OCI-LY1 (cell line): ENCODE measurements around the gene SDK2.

Experiments used
- H2AFZ ChIP-seq: fragments of 200-600 bp; sonication (generic), shearing (Covaris generic); 2 replicates; pipeline ENCODE4 v1.6.0; 2014; ENCODE audit warnings: antibody characterized with exemption, mild to moderate bottlenecking, low read length
- H3F3A ChIP-seq: fragments of 200-600 bp; sonication (generic), shearing (Covaris generic); 2 replicates; pipeline ENCODE4 v1.6.0; 2014; ENCODE audit warnings: mild to moderate bottlenecking, antibody characterized with exemption, low read length, moderate library complexity; ENCODE audit not compliant: insufficient read depth
- H3K27ac ChIP-seq: fragments of 200-600 bp; sonication (generic); 2 replicates; pipeline ENCODE4 v1.5.1; 2014; ENCODE audit warnings: low read length, mixed run types, mild to moderate bottlenecking, low read depth; ENCODE audit not compliant: poor library complexity, severe bottlenecking
- H3K27me3 ChIP-seq: fragments of 200-600 bp; sonication (generic); 2 replicates; pipeline ENCODE4 v1.6.0; 2014; ENCODE audit warnings: antibody characterized with exemption, mild to moderate bottlenecking, low read length, moderate library complexity; ENCODE audit not compliant: insufficient read depth
- H3K36me3 ChIP-seq: fragments of 200-600 bp; sonication (generic); 2 replicates; pipeline ENCODE4 v1.6.1; 2014; ENCODE audit warnings: mild to moderate bottlenecking, antibody characterized with exemption, low read length, moderate library complexity, mixed read lengths; ENCODE audit not compliant: insufficient read depth
- H3K4me1 ChIP-seq: fragments of 200-600 bp; sonication (generic); 2 replicates; pipeline ENCODE4 v1.5.1; 2014; ENCODE audit warnings: mild to moderate bottlenecking, low read length, moderate library complexity; ENCODE audit not compliant: insufficient read depth, severe bottlenecking
- H3K4me2 ChIP-seq: fragments of 200-600 bp; sonication (generic), shearing (Covaris generic); 2 replicates; pipeline ENCODE4 v1.6.1; 2014; ENCODE audit warnings: low read length
- H3K4me3 ChIP-seq: fragments of 200-600 bp; sonication (generic); 2 replicates; pipeline ENCODE4 v1.5.1; 2014; ENCODE audit warnings: low read length, low read depth, mild to moderate bottlenecking, mixed read lengths; ENCODE audit not compliant: poor library complexity, severe bottlenecking
- H3K79me2 ChIP-seq: fragments of 200-600 bp; shearing (Covaris generic); 2 replicates; pipeline ENCODE4 v1.6.1; 2016; ENCODE audit warnings: mixed run types, low read length, mixed read lengths; ENCODE audit not compliant: insufficient read depth
- H3K9ac ChIP-seq: fragments of 200-600 bp; sonication (generic), shearing (Covaris generic); 2 replicates; pipeline ENCODE4 v1.6.1; 2014; ENCODE audit warnings: mild to moderate bottlenecking, low read length, mixed read lengths
- H3K9me2 ChIP-seq: fragments of 200-600 bp; sonication (generic), shearing (Covaris generic); 2 replicates; pipeline ENCODE4 v1.6.1; 2014; ENCODE audit warnings: low read depth, mild to moderate bottlenecking, low read length, mixed read lengths
- H3K9me3 ChIP-seq: fragments of 200-600 bp; shearing (Covaris generic); 2 replicates; pipeline ENCODE4 v1.6.1; 2014; ENCODE audit warnings: low read length, mixed read lengths
- H4K20me1 ChIP-seq: fragments of 200-600 bp; sonication (generic), shearing (Covaris generic); 2 replicates; pipeline ENCODE4 v1.6.0; 2016; ENCODE audit warnings: mild to moderate bottlenecking, low read length; ENCODE audit not compliant: insufficient read depth
- CTCF ChIP-seq: fragments of 200-600 bp; sonication (generic), shearing (Covaris generic); IDR thresholded peaks from 2 replicates; pipeline ENCODE4 v1.5.1; 2017; ENCODE audit warnings: mild to moderate bottlenecking, antibody characterized with exemption, low read length, moderate library complexity, mixed read lengths
- EZH2 ChIP-seq: fragments of 200-600 bp; sonication (generic), shearing (Covaris generic); IDR thresholded peaks from 2 replicates; pipeline ENCODE4 v1.8.0; 2017; ENCODE audit warnings: borderline replicate concordance, mixed run types, mild to moderate bottlenecking, antibody characterized with exemption, low read length, moderate library complexity, mixed read lengths

Gene SDK2

GRCh38 chr17:73393962-73394361 lies 250.3 kb downstream of the SDK2 start:
- H3K9me2 ChIP-seq, result no peaks in the 10 kb centered on the region
- H3K4me2 ChIP-seq, result no peak overlapping the region
- TF ChIP-seq CTCF (no peak), EZH2 (no peak)
- no peaks in the 10 kb centered on the region for H3K36me3 ChIP-seq
- H3K27ac ChIP-seq, result no peak overlapping the region
- H3K4me1 ChIP-seq, result no peaks in the 10 kb centered on the region
- no peak overlapping the region for H2AFZ ChIP-seq
- H4K20me1 ChIP-seq, result no peaks in the 10 kb centered on the region
- no peaks in the 10 kb centered on the region for H3K79me2 ChIP-seq
- H3F3A ChIP-seq, result no peaks in the 10 kb centered on the region
- peaks cover 3% of the 10 kb centered on the region; the same call in 1 of the 2 replicates for H3K27me3 ChIP-seq
- no peak overlapping the region for H3K9ac ChIP-seq
- H3K9me3 ChIP-seq, result no peaks in the 10 kb centered on the region
- H3K4me3 ChIP-seq, result no peak overlapping the region

GRCh38 chr17:73393381-73393780 lies 250.9 kb downstream of the SDK2 start:
- no peaks in the 10 kb centered on the region for H3K36me3 ChIP-seq
- no peaks in the 10 kb centered on the region for H3K9me3 ChIP-seq

GRCh38 chr17:73391331-73392265 lies 252.6 kb downstream of the SDK2 start:
- Histone ChIP-seq H3K4me2 (no peak overlapping the region), H3K27ac (no peak overlapping the region)
- TF ChIP-seq EZH2 (no peak), CTCF (no peak)

More at GRCh38 chr17:73393381-73393780, 250.9 kb downstream of the SDK2 start:
- H3K27me3 ChIP-seq, result peaks cover 3% of the 10 kb centered on the region; the same call in 1 of the 2 replicates
- H3K9ac ChIP-seq, result no peak overlapping the region
- no peaks in the 10 kb centered on the region for H3K9me2 ChIP-seq
- H3K79me2 ChIP-seq, result no peaks in the 10 kb centered on the region
- no peak overlapping the region for H2AFZ ChIP-seq
- no peak for TF ChIP-seq EZH2
- no peak for TF ChIP-seq CTCF
- no peak overlapping the region for H3K4me3 ChIP-seq
- H3F3A ChIP-seq, result no peaks in the 10 kb centered on the region
- H3K4me2 ChIP-seq, result no peak overlapping the region
- no peaks in the 10 kb centered on the region for H3K4me1 ChIP-seq
- no peaks in the 10 kb centered on the region for H4K20me1 ChIP-seq
- no peak overlapping the region for H3K27ac ChIP-seq

More at GRCh38 chr17:73391331-73392265, 252.6 kb downstream of the SDK2 start:
- no peaks in the 10 kb centered on the region for H3K79me2 ChIP-seq
- H3K9me3 ChIP-seq, result no peaks in the 10 kb centered on the region
- H3K4me1 ChIP-seq, result no peaks in the 10 kb centered on the region
- H2AFZ ChIP-seq, result no peak overlapping the region
- peaks cover 3% of the 10 kb centered on the region; the same call in 1 of the 2 replicates for H3K27me3 ChIP-seq
- no peaks in the 10 kb centered on the region for H4K20me1 ChIP-seq
- no peak overlapping the region for H3K9ac ChIP-seq
- H3K4me3 ChIP-seq, result no peak overlapping the region
- H3K9me2 ChIP-seq, result no peaks in the 10 kb centered on the region
- no peaks in the 10 kb centered on the region for H3K36me3 ChIP-seq
- no peaks in the 10 kb centered on the region for H3F3A ChIP-seq
